ENCODE measurements around the gene MTMR3.

MTMR3 gene

GRCh38 chr22:30014244-30014643, 131.3 kb downstream of the MTMR3 start:
- ChIA-PET POLR2A (interaction anchor here (0.5 kb wide), 1 partner anchor 312 kb away, joined by 3 read pairs; no protein-coding TSS in a partner anchor), CTCF (interaction anchor here (8.7 kb wide), 1 partner anchor 9 kb away, joined by 87 read pairs; no protein-coding TSS in a partner anchor)

GRCh38 chr22:30015229-30015797, 132.3 kb downstream of the MTMR3 start:
- ChIA-PET CTCF (interaction anchor here (0.8 to 8.7 kb wide), 5 partner anchors 9 to 379 kb away, joined by 3 to 87 read pairs (median 3); no protein-coding TSS in a partner anchor), POLR2A (interaction anchor here (0.8 kb wide), 1 partner anchor 21 kb away, joined by 4 read pairs; no protein-coding TSS in a partner anchor)
- no peak for TF ChIP-seq CTCF (IDR thresholded peaks at IDR 0.05; ENCODE audit: insufficient read depth, low read length, missing control alignments)
- no peak overlapping the region for H3K4me3 ChIP-seq (ENCODE audit: low read depth, low read length)
- DNase-seq (ENCODE audit: low read depth, low spot score) = no peak

More at GRCh38 chr22:30014244-30014643, 131.3 kb downstream of the MTMR3 start:
- TF ChIP-seq CTCF (IDR thresholded peaks at IDR 0.05; ENCODE audit: insufficient read depth, low read length, missing control alignments) = no peak
- no peak for DNase-seq (ENCODE audit: low read depth, low spot score)
- no peak overlapping the region for H3K4me3 ChIP-seq (ENCODE audit: low read depth, low read length)

GRCh38 chr22:30015846-30016245, 132.9 kb downstream of the MTMR3 start:
- POLR2A ChIA-PET = interaction anchor here (0.6 to 0.8 kb wide), 2 partner anchors 16 to 20 kb away, joined by 3 to 4 read pairs; no protein-coding TSS in a partner anchor
- no peak overlapping the region for H3K4me3 ChIP-seq (ENCODE audit: low read depth, low read length)
- TF ChIP-seq CTCF (IDR thresholded peaks at IDR 0.05; ENCODE audit: insufficient read depth, low read length, missing control alignments) = no peak
- CTCF ChIA-PET = interaction anchor here (0.8 to 8.7 kb wide), 5 partner anchors 9 to 380 kb away, joined by 3 to 87 read pairs (median 3); no protein-coding TSS in a partner anchor
- peak; percentile 55 for DNase-seq (ENCODE audit: low read depth, low spot score)

- no peak for TF ChIP-seq CTCF (IDR thresholded peaks at IDR 0.05; ENCODE audit: insufficient read depth, low read length, missing control alignments)
- H3K4me3 ChIP-seq (ENCODE audit: low read depth, low read length) = no peak overlapping the region
- POLR2A ChIA-PET = no interaction called here
- DNase-seq (ENCODE audit: low read depth, low spot score) = no peak
- CTCF ChIA-PET = interaction anchor here (1.0 to 8.7 kb wide), 3 partner anchors 8 to 381 kb away, joined by 3 to 87 read pairs (median 4); no protein-coding TSS in a partner anchor
Observed at GRCh38 chr22:30016596-30016995, 133.6 kb downstream of the MTMR3 start.

DNA sequence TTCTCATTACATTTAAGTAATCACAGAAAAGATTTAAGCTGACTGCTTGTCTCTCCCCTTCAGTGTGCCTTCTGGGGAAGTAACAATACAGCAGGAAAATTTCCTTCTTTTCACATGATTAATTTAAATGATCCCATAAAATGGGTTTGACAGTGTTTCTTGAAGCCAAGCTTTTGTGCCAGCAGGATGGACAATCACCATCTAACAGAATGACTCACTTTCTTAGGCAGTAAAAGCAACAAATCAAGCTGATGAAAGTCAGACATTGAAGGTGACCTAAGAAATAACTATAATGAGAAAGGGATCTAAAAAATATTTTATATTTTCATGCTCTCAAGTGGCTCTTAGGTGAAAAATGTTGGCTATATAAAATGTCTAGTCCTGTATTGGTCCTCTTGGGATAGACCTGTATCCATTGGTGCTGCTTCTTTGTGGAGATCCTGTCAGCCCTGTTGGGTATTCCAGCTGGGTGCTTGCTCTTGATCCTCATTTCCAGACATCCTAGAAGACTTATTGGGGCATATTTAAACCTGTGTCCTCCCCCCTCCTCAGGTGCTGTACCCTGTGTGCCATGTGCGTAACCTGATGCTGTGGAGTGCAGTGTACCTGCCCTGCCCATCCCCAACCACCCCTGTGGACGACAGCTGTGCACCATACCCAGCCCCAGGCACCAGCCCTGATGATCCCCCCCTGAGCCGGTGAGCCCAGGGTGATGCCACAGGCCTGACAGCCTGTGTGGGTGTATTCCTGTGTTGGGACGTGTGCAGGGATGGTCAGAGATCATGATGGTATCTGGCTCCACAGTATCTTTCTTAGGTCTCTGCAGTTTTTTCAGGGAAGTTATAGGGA, 134.6 kb downstream of the MTMR3 start:
- no peak for DNase-seq (ENCODE audit: low read depth, low spot score)
- TF ChIP-seq CTCF (IDR thresholded peaks at IDR 0.05; ENCODE audit: insufficient read depth, low read length, missing control alignments) = no peak
- H3K4me3 ChIP-seq (ENCODE audit: low read depth, low read length) = no peak overlapping the region
- ChIA-PET CTCF (interaction anchor here (0.7 to 8.7 kb wide), 3 partner anchors 11 to 21 kb away, joined by 3 to 87 read pairs (median 3); no protein-coding TSS in a partner anchor), POLR2A (no interaction called here)

- TF ChIP-seq CTCF (IDR thresholded peaks at IDR 0.05; ENCODE audit: insufficient read depth, low read length, missing control alignments) = no peak
- H3K4me3 ChIP-seq (ENCODE audit: low read depth, low read length) = no peak overlapping the region
- ChIA-PET POLR2A (no interaction called here), CTCF (interaction anchor here (0.9 to 8.7 kb wide), 3 partner anchors 13 to 15 kb away, joined by 3 to 87 read pairs (median 3); no protein-coding TSS in a partner anchor)
- DNase-seq (ENCODE audit: low read depth, low spot score) = no peak
Observed at GRCh38 chr22:30020511-30020910, 137.5 kb downstream of the MTMR3 start.

Measured in AG04449 (cell line).